ENCODE data around the gene CD3D.

- TF ChIP-seq CTCF (conservative IDR thresholded peaks at IDR 0.05): no peak
- TF ChIP-seq ZFX (IDR thresholded peaks at IDR 0.05): no peak
Observed at GRCh38 chr11:118374729-118375128, 32.2 kb upstream of the CD3D start.
